Calu3 (cell line): Measurements from ENCODE around the gene HECTD2. TPM values are rescaled to one million over a fixed set of nuclear protein-coding genes. Genes with fewer than 3 reads are reported as not detected.

Experiments used
- BruUV-seq: library from RNA; stranded (reverse); fragments of 400-500 nt; replicated peaks from 2 replicates; lab custom pipeline; 2021; lab: Mats Ljungman, UMichigan
- CTCF ChIA-PET: fragments of 300-600 bp; sonication (Branson Sonifier 250); formaldehyde crosslinking; loops from one replicate; lab custom pipeline; 2022; ENCODE audit warnings: antibody characterized with exemption; lab: Charles Lee
- DNase-seq: peaks from one replicate; pipeline ENCODE4 v3.0.0; 2022
- H3K27ac Mint-ChIP-seq: one replicate; pipeline ENCODE4 v1.8.0; 2022; ENCODE audit warnings: mixed read lengths; ENCODE audit not compliant: unreplicated experiment
- H3K27me3 Mint-ChIP-seq: one replicate; pipeline ENCODE4 v1.8.0; 2022; ENCODE audit warnings: mixed read lengths; ENCODE audit not compliant: unreplicated experiment
- H3K36me3 Mint-ChIP-seq: one replicate; pipeline ENCODE4 v1.8.0; 2022; ENCODE audit warnings: mild to moderate bottlenecking, moderate library complexity, mixed read lengths; ENCODE audit not compliant: insufficient read depth, unreplicated experiment
- H3K4me1 Mint-ChIP-seq: one replicate; pipeline ENCODE4 v1.8.0; 2022; ENCODE audit warnings: mild to moderate bottlenecking, low read depth, mixed read lengths; ENCODE audit not compliant: unreplicated experiment
- H3K4me3 Mint-ChIP-seq: one replicate; pipeline ENCODE4 v1.8.0; 2022; ENCODE audit warnings: mild to moderate bottlenecking, low read depth, moderate library complexity, mixed read lengths; ENCODE audit not compliant: unreplicated experiment
- H3K9me3 Mint-ChIP-seq: one replicate; pipeline ENCODE4 v1.8.0; 2022; ENCODE audit warnings: low read depth, mixed read lengths; ENCODE audit not compliant: unreplicated experiment
- intact Hi-C: fragments of 100-400 bp; cut with micrococcal nuclease; formaldehyde crosslinking; loops from one replicate; pipeline ENCODE4 v1.10.0; 2022; ENCODE audit not compliant: unreplicated experiment
- total RNA-seq: library from RNA; stranded (reverse); gene quantifications from 2 replicates; pipeline ENCODE4 v1.2.3, GENCODE V29; 2022
- TF ChIP-seq, protein P1 (sequence below): fragments of 200-600 bp; IDR thresholded peaks from one replicate; pipeline ENCODE4 v1.8.0; 2022; ENCODE audit warnings: antibody characterized with exemption; ENCODE audit not compliant: unreplicated experiment

The HECTD2 gene
- total RNA-seq, 1 experiment from 2014 or later, result 2.7 TPM

DNA sequence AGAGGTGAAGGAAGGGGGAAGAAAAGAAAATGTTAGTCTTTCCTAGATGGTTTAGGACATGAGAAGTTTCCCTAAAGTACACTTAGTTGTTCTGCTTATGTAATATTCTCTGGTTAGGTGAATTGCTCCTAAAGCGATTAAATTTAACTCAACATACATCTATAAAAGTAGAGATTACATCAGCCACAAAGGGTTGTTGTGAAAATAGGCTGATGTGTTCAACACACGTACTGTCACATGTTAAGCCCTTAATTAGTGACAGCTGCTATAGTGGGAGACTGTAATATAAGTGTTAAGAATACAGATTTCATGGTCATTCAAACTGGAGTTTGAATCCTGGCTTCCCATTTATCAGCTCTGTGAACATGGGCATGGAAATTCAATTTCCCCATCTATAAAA lies 12.8 kb downstream of the HECTD2 start:
- CTCF ChIA-PET, result interaction anchor here (1.6 kb wide), 1 partner anchor 9 kb away, joined by 4 read pairs; no protein-coding TSS in a partner anchor
- intact Hi-C loops, result no loop called here
- DNase-seq, result no peak
- BruUV-seq, result no TSS peak
- TF ChIP-seq, protein P1, sequence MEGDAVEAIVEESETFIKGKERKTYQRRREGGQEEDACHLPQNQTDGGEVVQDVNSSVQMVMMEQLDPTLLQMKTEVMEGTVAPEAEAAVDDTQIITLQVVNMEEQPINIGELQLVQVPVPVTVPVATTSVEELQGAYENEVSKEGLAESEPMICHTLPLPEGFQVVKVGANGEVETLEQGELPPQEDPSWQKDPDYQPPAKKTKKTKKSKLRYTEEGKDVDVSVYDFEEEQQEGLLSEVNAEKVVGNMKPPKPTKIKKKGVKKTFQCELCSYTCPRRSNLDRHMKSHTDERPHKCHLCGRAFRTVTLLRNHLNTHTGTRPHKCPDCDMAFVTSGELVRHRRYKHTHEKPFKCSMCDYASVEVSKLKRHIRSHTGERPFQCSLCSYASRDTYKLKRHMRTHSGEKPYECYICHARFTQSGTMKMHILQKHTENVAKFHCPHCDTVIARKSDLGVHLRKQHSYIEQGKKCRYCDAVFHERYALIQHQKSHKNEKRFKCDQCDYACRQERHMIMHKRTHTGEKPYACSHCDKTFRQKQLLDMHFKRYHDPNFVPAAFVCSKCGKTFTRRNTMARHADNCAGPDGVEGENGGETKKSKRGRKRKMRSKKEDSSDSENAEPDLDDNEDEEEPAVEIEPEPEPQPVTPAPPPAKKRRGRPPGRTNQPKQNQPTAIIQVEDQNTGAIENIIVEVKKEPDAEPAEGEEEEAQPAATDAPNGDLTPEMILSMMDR, result no peak
- H3K4me3 Mint-ChIP-seq, result no peak overlapping the region
- H3K4me1 Mint-ChIP-seq, result peaks cover 10% of the 10 kb centered on the region
- H3K27me3 Mint-ChIP-seq, result no peaks in the 10 kb centered on the region
- H3K27ac Mint-ChIP-seq, result no peak overlapping the region
- H3K36me3 Mint-ChIP-seq, result no peaks in the 10 kb centered on the region
- H3K9me3 Mint-ChIP-seq, result no peaks in the 10 kb centered on the region

- no peaks in the 10 kb centered on the region for H3K27me3 Mint-ChIP-seq
- H3K27ac Mint-ChIP-seq, result no peak overlapping the region
- H3K9me3 Mint-ChIP-seq, result no peaks in the 10 kb centered on the region
- no peak for DNase-seq
- intact Hi-C loops, result no loop called here
- CTCF ChIA-PET, result interaction anchor here (1.6 kb wide), 1 partner anchor 10 kb away, joined by 4 read pairs; no protein-coding TSS in a partner anchor
- no peak overlapping the region for H3K4me3 Mint-ChIP-seq
- H3K4me1 Mint-ChIP-seq, result peaks cover 10% of the 10 kb centered on the region
- TF ChIP-seq, protein P1, result no peak
- H3K36me3 Mint-ChIP-seq, result no peaks in the 10 kb centered on the region
- BruUV-seq, result no TSS peak
Measured at GRCh38 chr10:91424016-91424415, 13.9 kb downstream of the HECTD2 start.

GRCh38 chr10:91432175-91432574 lies 22.0 kb downstream of the HECTD2 start:
- Mint-ChIP-seq H3K4me3 (no peak overlapping the region), H3K9me3 (no peaks in the 10 kb centered on the region), H3K4me1 (no peaks in the 10 kb centered on the region), H3K27ac (no peak overlapping the region), H3K27me3 (no peaks in the 10 kb centered on the region), H3K36me3 (no peaks in the 10 kb centered on the region)
- CTCF ChIA-PET, result interaction anchor here (0.6 kb wide), 1 partner anchor 12 kb away, joined by 3 read pairs; no protein-coding TSS in a partner anchor
- intact Hi-C loops, result no loop called here
- TF ChIP-seq, protein P1, result no peak
- no TSS peak for BruUV-seq
- no peak for DNase-seq

DNA sequence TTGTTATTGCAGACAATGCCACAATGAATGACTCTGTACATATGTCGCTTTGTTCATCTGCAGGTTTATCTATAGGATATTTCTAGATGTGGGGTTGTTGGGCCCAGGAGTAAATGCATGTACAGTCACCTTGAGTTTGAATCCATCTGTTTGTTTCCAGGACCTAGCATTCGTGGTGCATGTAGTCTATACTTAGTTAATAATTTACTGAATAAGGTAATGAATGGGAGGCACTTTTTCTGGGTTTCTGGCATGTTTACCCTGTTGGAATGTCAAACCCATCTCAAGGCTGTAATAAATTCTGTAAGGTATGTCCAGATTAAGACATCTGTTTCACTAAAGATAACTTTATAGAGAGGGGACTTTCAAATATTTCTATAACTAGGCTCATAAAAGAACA lies 23.5 kb downstream of the HECTD2 start:
- TF ChIP-seq, protein P1, result no peak
- CTCF ChIA-PET, result no interaction called here
- Mint-ChIP-seq H3K4me1 (no peaks in the 10 kb centered on the region), H3K27ac (no peak overlapping the region), H3K9me3 (no peaks in the 10 kb centered on the region), H3K27me3 (no peaks in the 10 kb centered on the region), H3K36me3 (no peaks in the 10 kb centered on the region), H3K4me3 (no peak overlapping the region)
- no TSS peak for BruUV-seq
- DNase-seq, result no peak
- intact Hi-C loops, result no loop called here
